Glomerular visceral epithelial cell (primary cell): ENCODE measurements around the gene FOXO1.
"Not testable (repeated sequence)": the region's sequence is repeated elsewhere in the genome, so short reads cannot be mapped to it uniquely, and the experiment has no call there.

Experiments used
- DNase-seq: peaks from one replicate; pipeline ENCODE4 v3.0.0-alpha.2; 2016; ENCODE audit errors: extremely low spot score

FOXO1 gene

DNA sequence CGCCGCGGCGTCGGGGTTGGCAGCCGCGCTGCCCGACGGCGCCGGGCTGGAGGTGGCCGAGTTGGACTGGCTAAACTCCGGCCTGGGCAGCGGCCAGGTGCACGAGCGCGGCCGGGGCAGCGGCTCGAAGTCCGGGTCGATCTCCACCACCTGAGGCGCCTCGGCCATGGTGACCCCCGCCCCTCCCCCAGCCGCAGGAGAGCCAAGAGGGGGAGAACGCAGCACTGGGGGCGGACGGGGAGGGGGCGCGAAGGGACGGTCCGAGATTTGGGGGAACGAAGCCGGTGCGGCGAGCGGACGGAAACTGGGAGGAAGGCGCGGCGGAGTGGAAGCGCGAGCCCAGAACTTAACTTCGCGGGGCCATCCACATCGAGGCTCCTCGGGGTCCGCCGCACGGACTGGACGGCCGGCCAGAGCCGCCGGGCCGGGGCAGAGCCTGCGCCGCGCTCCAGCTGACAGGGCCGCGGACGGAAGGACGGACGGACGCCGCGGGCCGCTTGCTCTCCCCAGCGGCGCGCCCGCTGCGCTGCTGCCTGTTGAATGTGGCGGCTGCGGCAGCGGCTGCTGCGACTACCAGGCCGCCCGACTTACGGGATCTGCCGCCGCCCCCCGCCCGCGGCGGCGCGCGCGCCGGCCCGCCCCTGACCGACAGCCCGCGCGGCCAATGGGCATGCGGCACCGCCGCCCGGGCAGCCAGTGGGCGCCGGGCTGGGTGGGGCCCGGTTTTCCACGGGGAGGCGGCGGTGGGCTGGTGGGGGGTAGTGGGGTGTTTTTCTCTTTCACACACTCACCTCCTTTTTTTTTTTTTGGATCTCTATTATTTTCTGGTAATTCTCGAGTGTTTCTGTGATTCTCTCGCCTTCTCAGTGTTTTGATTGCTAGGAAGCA, at the start of gene FOXO1:
TSS of gene FOXO1 (minus strand) at position 597 of the 888 bp plus-strand sequence. CDS start at position 168, 429 bp downstream.
- peak; percentile 92 for DNase-seq

DNA sequence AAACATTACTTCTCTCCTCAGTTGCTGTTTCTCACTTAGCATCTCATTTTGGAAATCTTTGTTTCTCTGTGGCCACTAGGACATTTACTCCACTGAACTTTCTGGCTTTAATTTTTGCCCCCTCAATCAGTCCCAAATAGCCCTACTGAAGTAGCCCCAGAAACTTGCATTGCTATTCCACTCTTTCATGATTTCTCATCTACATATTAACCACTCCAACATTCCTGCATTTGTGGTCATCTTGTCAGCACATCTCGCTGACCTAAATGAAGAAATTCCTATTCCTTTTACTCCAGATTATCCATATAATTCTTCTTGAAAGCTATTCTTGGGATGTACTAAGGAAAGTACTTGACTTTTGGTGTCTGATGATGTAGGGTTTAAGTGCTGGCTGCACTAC, 48.0 kb upstream of the FOXO1 start:
- DNase-seq: not testable (repeated sequence)

DNA sequence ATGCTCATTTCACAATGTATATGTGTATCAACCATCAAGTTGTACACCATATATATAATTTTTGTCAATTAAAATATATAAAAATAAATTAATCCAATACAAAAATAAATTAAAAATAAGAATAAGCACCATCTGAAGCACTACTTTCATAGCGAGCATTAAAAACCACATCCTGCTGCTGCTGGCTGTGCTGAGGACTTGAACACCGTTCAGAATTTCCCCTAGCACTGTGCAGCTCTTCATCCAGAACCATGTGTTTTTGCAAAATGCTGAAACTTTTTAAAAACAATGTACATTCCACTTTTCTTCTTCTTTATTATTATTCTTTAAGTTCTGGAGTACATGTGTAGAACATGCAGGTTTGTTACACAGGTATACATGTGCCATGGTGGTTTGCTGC, 40.0 kb upstream of the FOXO1 start:
- no peak for DNase-seq

DNA sequence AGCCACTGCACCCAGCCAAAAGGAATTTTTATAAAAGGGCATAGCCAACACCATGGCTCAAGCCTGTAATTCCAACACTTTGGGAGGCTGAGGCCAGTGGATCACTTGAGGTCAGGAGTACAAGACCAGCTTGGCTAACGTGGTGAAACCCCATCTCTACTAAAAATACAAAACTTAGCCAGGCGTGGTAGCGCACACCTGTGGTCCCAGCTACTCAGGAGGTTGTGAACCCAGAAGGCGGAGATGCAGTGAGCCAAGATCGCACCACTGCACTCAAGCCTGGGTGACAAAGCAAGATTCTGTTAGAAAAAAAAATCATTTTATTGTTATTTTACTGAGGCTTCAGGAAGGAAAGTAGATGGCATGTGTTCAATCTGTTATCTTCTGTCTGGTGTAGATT, 31.3 kb upstream of the FOXO1 start:
- DNase-seq: no peak

DNA sequence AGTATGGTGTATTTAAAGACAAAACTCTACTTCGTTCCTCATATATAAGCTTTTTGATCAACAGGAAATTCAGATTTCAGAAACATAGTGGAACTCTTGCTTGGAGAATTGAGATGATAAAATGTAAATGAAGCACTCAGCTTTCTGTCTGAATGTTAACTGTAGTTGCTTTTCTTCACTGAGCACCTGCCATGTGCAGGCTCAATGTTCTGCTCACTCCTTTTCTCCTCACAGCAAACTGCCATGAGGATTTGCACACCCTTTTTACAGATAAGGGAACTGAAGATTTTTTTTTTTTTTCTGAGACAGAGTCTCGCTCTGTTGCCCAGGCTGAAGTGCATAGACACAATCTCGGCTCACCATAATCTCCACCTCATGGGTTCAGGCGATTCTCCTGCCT, 28.0 kb upstream of the FOXO1 start:
- no peak for DNase-seq

GRCh38 chr13:40692946-40693345, 26.5 kb upstream of the FOXO1 start:
- peak; percentile 23 for DNase-seq

DNA sequence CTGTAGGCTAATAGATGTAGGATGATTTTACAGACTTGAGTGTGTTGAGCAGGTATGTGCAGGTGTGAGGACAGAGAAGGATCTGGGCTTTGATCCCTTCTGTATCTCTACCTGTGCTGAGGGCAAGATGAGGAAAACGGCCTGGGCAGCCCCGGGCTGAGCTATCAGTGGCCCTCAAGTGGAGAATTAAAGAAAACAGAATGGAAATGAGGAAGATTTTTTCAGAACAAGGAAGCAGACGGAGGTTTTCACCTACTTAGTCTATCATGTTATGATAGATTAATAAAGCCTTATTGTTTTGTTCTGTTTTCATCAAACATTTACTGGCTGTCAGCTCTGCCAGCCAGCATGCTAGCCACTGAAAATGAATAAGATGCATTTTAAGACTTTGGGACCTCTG, 22.3 kb upstream of the FOXO1 start:
- DNase-seq: no peak

- DNase-seq: peak; percentile 17
Observed at GRCh38 chr13:40682449-40683240, 16.2 kb upstream of the FOXO1 start.

DNA sequence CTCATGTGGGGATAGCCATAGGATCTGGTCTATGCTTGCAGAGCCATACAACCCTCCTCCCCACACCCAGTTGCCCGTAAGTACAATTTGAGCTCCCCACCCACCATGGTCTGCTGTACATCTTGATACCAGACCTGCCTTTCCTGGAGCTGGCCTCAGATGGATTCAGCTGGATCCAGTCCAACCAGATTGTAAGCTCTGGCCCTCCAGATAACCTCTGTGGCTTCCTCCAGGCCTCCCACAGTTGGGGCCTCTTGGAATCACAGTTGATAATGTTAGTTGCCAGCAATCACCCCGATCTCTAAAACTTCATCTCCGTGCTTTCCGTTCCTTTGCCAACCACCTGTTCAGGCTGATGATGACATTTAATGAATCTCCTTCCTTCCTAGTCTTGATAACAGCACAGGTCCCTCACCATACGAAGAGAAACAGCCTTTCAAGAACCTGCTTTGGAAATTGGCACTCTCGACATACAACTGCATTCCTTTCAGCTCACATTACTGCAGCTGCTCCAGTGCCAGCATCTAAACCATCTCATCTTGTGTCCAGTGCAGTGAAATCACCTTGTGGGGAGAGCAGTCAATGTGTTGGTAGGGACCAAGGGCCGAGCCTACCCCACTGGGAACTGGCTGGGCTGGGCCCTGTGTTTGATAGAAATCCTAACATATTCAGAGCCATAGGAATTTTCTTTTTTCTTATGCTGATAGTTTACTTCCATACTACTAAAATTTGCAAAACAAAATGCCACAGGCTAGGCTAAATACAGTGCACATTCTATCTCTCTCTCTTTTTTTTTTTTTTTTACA, 15.1 kb upstream of the FOXO1 start:
- DNase-seq: no peak

GRCh38 chr13:40680659-40681323, 14.3 kb upstream of the FOXO1 start:
- DNase-seq: no peak

GRCh38 chr13:40679480-40679985, 13.1 kb upstream of the FOXO1 start:
- DNase-seq: no peak

DNA sequence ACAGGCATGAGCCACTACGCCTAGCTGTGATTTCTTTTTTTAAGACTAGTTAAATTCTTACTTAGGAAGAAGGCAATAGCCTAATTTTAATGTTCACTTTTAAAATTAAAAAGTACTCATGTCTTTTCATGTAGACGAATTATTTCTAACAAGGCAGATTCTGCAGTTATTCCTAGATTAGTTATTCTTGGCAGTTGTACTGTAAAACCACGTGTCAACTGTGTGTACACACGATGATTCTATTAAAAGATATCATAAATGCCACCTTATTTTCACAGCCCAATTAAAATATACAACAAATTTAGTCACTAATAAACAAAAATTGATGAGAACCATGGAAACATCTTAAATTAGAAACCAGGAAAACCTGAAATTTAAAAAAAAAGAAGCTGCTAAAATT, 10.6 kb upstream of the FOXO1 start:
- DNase-seq: no peak

DNA sequence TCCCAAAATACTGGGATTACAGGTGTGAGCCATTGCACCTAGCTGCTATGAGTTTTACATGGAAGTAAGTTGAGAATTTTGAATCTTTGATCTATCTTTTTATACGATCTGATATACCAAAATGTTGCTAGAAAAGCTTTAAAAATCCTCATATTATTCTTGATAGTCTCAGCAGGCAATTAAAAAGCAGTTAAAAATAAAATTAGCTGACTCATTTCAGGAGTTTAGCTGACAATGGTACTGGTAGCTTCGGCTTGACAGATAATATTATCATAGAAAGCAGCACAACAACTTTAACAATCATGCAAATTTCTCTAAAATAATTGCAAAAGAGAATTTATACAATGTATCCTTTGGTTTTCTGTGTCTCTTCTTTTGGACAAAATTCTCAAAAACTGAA, 9.6 kb upstream of the FOXO1 start:
- no peak for DNase-seq

- no peak for DNase-seq
Observed at GRCh38 chr13:40673414-40673813, 7.0 kb upstream of the FOXO1 start.

DNA sequence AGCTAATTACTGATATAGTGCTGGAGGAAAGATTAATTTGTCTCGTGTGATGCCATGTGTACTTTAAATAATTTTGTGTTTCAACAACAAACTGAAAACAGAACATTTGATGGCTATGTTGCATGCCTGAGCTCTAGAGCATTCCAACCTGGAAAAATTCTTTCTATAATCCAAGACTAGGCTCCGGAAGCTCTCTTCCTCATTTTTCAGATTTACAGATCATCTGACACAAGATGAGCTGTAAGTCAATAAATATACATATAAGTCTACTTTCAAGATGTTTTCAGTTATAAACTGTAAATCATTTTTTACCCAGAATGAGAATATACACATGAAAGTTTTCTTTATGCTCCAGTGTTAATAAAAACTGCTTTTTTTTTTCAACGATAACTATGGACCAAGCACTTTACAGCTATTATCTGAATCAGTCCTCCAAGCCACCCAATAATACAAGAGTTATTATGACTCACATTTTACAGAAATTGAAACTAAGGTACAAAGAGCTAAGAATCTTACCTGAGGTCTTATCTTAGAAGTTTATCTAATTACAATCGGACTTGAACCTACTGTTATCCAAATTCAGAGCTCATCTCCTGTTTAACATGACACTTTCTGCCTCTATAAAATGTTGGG, 6.4 kb upstream of the FOXO1 start:
- no peak for DNase-seq

DNA sequence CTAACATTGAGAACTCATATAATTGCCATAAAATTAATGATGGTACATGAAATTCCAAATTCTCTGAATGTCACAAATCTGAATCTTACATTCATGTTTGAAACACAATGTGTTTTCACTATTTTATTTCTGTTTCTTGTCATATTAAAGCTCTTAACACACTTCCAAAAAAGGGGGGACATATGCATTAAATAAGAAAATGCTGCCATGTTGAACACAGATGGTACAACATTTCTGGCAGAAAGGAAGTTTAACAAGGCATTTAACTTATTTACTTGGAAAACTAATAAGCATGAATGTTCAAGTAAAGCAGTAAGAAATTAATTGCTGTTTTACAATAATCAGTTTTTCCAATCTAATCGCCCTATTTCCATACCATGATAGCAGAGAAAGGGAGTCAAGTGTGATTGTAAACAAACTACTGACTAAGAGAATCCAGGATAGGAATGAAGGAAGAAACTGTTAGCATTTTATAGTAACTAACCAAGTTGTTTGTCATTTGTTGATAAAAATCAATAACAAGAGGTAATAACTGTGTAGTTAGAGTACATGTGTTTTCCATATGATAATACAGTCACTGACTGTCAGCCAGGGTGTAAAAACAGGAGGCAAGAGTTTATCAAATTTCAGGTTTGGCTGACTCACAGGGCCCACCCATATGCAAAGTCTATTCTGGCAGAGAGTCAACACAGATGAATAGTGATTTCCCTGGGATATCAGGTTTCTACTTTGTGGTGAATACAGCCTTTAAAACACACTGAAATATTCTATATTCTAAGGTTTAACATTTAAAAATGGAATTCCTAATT, 5.7 kb upstream of the FOXO1 start:
- peak; percentile 63 for DNase-seq

GRCh38 chr13:40670307-40670706, 3.9 kb upstream of the FOXO1 start:
- no peak for DNase-seq

GRCh38 chr13:40668335-40668734, 1.9 kb upstream of the FOXO1 start:
- DNase-seq: no peak

DNA sequence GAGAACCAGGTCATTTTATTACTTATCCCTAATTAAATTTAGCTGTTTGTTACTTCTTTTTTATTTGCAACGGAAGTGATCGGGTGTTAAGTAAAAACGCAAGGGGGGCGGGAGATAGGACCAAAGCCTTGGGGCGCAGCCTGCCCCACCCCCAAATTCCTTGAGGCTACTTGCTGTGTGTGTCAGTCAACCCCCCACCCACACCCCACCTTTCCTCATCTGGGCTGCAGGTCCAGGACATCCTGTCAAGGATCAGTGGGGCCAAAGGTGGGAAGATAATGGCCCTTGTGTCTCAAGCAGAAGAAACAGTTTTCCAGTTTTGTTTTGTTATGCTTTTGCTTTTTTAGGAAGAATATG, 1.2 kb upstream of the FOXO1 start:
- no peak for DNase-seq
